OCI-LY1 (cell line): Measurements from ENCODE around the gene ZNF462.

Source experiments
- EZH2 ChIP-seq: fragments of 200-600 bp; sonication (generic), shearing (Covaris generic); IDR thresholded peaks from 2 replicates; pipeline ENCODE4 v1.8.0; 2017; ENCODE audit warnings: borderline replicate concordance, mixed run types, mild to moderate bottlenecking, antibody characterized with exemption, low read length, moderate library complexity, mixed read lengths
- TF ChIP-seq, protein P1 (sequence below): fragments of 200-600 bp; sonication (generic), shearing (Covaris generic); IDR thresholded peaks from 2 replicates; pipeline ENCODE4 v1.5.1; 2017; ENCODE audit warnings: mild to moderate bottlenecking, antibody characterized with exemption, low read length, moderate library complexity, mixed read lengths

DNA sequence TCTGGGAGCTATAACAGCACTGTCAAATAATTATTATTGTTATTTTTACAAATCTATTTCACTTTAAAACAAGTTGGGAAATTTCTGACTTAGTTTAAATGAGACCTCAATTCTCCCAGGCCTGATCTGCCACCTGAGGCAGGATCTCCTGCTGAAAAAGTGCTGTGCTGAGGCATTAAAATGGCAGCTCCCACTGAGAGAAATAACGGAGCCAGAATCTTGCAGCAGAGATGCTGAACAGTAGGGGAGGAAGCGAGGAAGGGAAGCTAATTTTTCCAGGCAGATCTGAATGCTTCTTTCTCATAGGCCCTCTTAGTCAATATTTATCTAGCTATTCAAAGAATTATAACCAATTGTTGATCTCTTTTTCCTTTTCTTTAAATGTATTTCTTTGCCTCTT lies 196.3 kb downstream of the ZNF462 start:
- TF ChIP-seq, protein P1, sequence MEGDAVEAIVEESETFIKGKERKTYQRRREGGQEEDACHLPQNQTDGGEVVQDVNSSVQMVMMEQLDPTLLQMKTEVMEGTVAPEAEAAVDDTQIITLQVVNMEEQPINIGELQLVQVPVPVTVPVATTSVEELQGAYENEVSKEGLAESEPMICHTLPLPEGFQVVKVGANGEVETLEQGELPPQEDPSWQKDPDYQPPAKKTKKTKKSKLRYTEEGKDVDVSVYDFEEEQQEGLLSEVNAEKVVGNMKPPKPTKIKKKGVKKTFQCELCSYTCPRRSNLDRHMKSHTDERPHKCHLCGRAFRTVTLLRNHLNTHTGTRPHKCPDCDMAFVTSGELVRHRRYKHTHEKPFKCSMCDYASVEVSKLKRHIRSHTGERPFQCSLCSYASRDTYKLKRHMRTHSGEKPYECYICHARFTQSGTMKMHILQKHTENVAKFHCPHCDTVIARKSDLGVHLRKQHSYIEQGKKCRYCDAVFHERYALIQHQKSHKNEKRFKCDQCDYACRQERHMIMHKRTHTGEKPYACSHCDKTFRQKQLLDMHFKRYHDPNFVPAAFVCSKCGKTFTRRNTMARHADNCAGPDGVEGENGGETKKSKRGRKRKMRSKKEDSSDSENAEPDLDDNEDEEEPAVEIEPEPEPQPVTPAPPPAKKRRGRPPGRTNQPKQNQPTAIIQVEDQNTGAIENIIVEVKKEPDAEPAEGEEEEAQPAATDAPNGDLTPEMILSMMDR, result no peak
- TF ChIP-seq EZH2, result no peak
